Measurements from ENCODE around the gene MAN1C1. TPM values are rescaled to one million over a fixed set of nuclear protein-coding genes. Genes with fewer than 3 reads are reported as not detected.
"Not testable (repeated sequence)": the region's sequence is repeated elsewhere in the genome, so short reads cannot be mapped to it uniquely, and the experiment has no call there.

The MAN1C1 gene
- total RNA-seq, 1 donor from 2014 or later, result 8.6 TPM

GRCh38 chr1:25583519-25584370 is 32.8 kb upstream of the MAN1C1 start:
- DNase-seq, result no peak

GRCh38 chr1:25586181-25586588 is 30.4 kb upstream of the MAN1C1 start:
- no peak for DNase-seq

- DNase-seq, result no peak
Observed at GRCh38 chr1:25587290-25587689, 29.3 kb upstream of the MAN1C1 start.

- not testable (repeated sequence) for DNase-seq
Observed at GRCh38 chr1:25588224-25588623, 28.4 kb upstream of the MAN1C1 start.

- DNase-seq, result not testable (repeated sequence)
Observed at GRCh38 chr1:25588786-25589185, 27.8 kb upstream of the MAN1C1 start.

- no peak for DNase-seq
Observed at GRCh38 chr1:25590096-25590824, 26.3 kb upstream of the MAN1C1 start.

- DNase-seq, result no peak
Observed at GRCh38 chr1:25593861-25594260, 22.7 kb upstream of the MAN1C1 start.

GRCh38 chr1:25594971-25595370 is 21.6 kb upstream of the MAN1C1 start:
- DNase-seq, result no peak

- DNase-seq, result not testable (repeated sequence)
Observed at GRCh38 chr1:25596641-25597040, 19.9 kb upstream of the MAN1C1 start.

- DNase-seq, result no peak
Observed at GRCh38 chr1:25598879-25599278, 17.7 kb upstream of the MAN1C1 start.

GRCh38 chr1:25599969-25600610 is 16.5 kb upstream of the MAN1C1 start:
- no peak for DNase-seq

- DNase-seq, result not testable (repeated sequence)
Observed at GRCh38 chr1:25600971-25601699, 15.5 kb upstream of the MAN1C1 start.

GRCh38 chr1:25603779-25604538 is 12.6 kb upstream of the MAN1C1 start:
- not testable (repeated sequence) for DNase-seq

GRCh38 chr1:25607123-25607522 is 9.5 kb upstream of the MAN1C1 start:
- DNase-seq, result no peak

- DNase-seq, result peak; percentile 45
Observed at GRCh38 chr1:25608488-25609178, 8.0 kb upstream of the MAN1C1 start.

GRCh38 chr1:25609921-25610320 is 6.7 kb upstream of the MAN1C1 start:
- no peak for DNase-seq

- DNase-seq, result no peak
Observed at GRCh38 chr1:25610822-25611630, 5.6 kb upstream of the MAN1C1 start.

- no peak for DNase-seq
Observed at GRCh38 chr1:25611843-25612242, 4.7 kb upstream of the MAN1C1 start.

- no peak for DNase-seq
Observed at GRCh38 chr1:25612421-25612820, 4.2 kb upstream of the MAN1C1 start.

GRCh38 chr1:25613091-25613490 is 3.5 kb upstream of the MAN1C1 start:
- no peak for DNase-seq

Data from occipital lobe (tissue), 2 donors.